DOHH2 (cell line): ENCODE results near the gene RCC2.
A peak's percentile ranks its signal among the peaks of the same experiment; 100 is the strongest.
"Not testable (repeated sequence)": the region's sequence is repeated elsewhere in the genome, so short reads cannot be mapped to it uniquely, and the experiment has no call there.

Experiments used
- H3F3A ChIP-seq: fragments of 200-600 bp; sonication (generic), shearing (Covaris generic); 2 replicates; pipeline ENCODE4 v1.6.0; 2016; ENCODE audit warnings: antibody characterized with exemption, mild to moderate bottlenecking; ENCODE audit not compliant: control insufficient read depth, insufficient read depth
- H3K27ac ChIP-seq: fragments of 200-600 bp; sonication (generic); 2 replicates; pipeline ENCODE4 v1.5.1; 2014; ENCODE audit warnings: low read depth, mild to moderate bottlenecking, low read length, moderate library complexity
- H3K27me3 ChIP-seq: fragments of 200-600 bp; sonication (generic); 2 replicates; pipeline ENCODE4 v1.6.1; 2014; ENCODE audit warnings: mild to moderate bottlenecking, low read length, mixed read lengths; ENCODE audit not compliant: control insufficient read depth
- H3K36me3 ChIP-seq: fragments of 200-600 bp; sonication (generic); 2 replicates; pipeline ENCODE4 v1.6.1; 2014; ENCODE audit warnings: mild to moderate bottlenecking, low read length, moderate library complexity, mixed read lengths; ENCODE audit not compliant: control insufficient read depth
- H3K4me1 ChIP-seq: fragments of 200-600 bp; sonication (generic); 2 replicates; pipeline ENCODE4 v1.6.1; 2014; ENCODE audit warnings: mild to moderate bottlenecking, low read length, mixed read lengths; ENCODE audit not compliant: control insufficient read depth
- H3K4me2 ChIP-seq: fragments of 200-600 bp; sonication (generic); 2 replicates; pipeline ENCODE4 v1.6.0; 2014; ENCODE audit warnings: mild to moderate bottlenecking, low read length, moderate library complexity
- H3K4me3 ChIP-seq: fragments of 200-600 bp; sonication (generic); 2 replicates; pipeline ENCODE4 v1.5.1; 2014; ENCODE audit warnings: mild to moderate bottlenecking, low read length, mixed read lengths
- H3K79me2 ChIP-seq: fragments of 200-600 bp; sonication (generic); 2 replicates; pipeline ENCODE4 v1.6.1; 2014; ENCODE audit warnings: mild to moderate bottlenecking, low read length, mixed read lengths; ENCODE audit not compliant: control insufficient read depth
- H3K9me2 ChIP-seq: fragments of 200-600 bp; sonication (generic); replicated peaks from 2 replicates; pipeline ENCODE4 v1.6.1; 2014; ENCODE audit warnings: mild to moderate bottlenecking, low read length, mixed read lengths; ENCODE audit not compliant: control insufficient read depth
- H3K9me3 ChIP-seq: fragments of 200-600 bp; sonication (generic); 2 replicates; pipeline ENCODE4 v1.6.1; 2014; ENCODE audit warnings: antibody characterized with exemption, low read length, mixed read lengths; ENCODE audit not compliant: control insufficient read depth, insufficient read depth
- H4K20me1 ChIP-seq: fragments of 200-600 bp; sonication (generic); 2 replicates; pipeline ENCODE4 v1.6.0; 2014; ENCODE audit warnings: low read depth, mild to moderate bottlenecking, antibody characterized with exemption, low read length, moderate library complexity; ENCODE audit not compliant: control insufficient read depth, insufficient read depth
- EZH2phosphoT487 ChIP-seq: fragments of 200-600 bp; sonication (generic); IDR thresholded peaks from 2 replicates; pipeline ENCODE4 v1.6.1; 2017; ENCODE audit warnings: borderline replicate concordance, mild to moderate bottlenecking, antibody characterized with exemption, low read length, moderate library complexity, mixed read lengths
- TF ChIP-seq, protein P1 (sequence below): fragments of 200-600 bp; sonication (generic); IDR thresholded peaks from one replicate; pipeline ENCODE4 v1.5.1; 2014; ENCODE audit warnings: antibody characterized with exemption, mild to moderate bottlenecking, low read depth, low read length; ENCODE audit not compliant: poor library complexity, severe bottlenecking

Gene RCC2

DNA sequence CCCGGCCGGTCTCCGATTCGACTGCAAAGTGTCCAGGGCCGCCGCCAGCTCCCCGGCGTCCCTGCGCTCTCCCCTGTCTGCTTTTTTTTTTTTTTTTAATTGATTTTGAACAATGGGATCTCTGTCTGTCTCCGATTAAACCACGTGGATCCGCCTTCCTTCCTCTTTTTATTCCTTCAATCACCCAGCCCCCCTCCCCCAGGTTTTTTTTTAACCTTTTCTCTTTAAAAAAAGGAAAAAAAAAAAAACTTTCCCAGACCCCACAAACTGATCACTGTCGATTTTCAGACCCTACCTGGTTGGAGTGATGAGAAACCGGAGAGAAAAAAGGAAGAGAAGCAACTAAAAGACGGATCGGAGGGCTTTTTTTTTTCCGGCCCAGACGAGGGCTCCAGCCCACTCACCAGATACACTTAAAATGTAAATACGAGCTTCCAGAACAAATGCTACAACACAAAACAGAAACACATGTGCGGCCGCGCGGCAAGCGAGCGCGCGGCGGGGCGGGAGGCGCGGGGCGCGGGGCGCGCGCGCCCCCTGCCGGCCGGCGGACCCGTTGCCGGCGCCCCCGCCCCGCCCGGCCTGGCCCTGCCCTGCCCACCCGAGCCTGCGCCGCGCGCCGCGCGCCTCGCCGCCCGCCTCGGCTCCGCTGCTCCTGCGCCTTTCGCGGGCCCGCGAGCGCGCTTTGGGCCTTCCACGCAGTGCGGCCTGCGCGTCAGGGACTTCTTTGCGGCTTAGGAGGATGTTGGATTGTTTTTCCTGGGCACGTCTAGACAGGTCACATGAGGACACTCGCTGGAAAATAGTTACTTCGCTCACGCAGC lies at the start of gene RCC2:
RCC2 (minus strand) TSS at position 428 of the 824 bp plus-strand sequence. CDS start 1,163 bp downstream, outside the sequence.
- H3K9me3 ChIP-seq, result no peaks in the 10 kb centered on the region
- H3K27me3 ChIP-seq, result peaks cover 14% of the 10 kb centered on the region
- peak within 1 kb of the TSS; percentile 99 for H3K27ac ChIP-seq
- H3K4me2 ChIP-seq, result peak within 1 kb of the TSS; percentile 89
- peaks cover 40% of the 10 kb centered on the region for H3K36me3 ChIP-seq
- H3K4me3 ChIP-seq, result peak within 1 kb of the TSS; percentile 97
- H3K79me2 ChIP-seq, result peaks cover 46% of the 10 kb centered on the region
- H3K9me2 ChIP-seq, result no peaks in the 10 kb centered on the region
- TF ChIP-seq EZH2phosphoT487, result no peak
- TF ChIP-seq, protein P1, sequence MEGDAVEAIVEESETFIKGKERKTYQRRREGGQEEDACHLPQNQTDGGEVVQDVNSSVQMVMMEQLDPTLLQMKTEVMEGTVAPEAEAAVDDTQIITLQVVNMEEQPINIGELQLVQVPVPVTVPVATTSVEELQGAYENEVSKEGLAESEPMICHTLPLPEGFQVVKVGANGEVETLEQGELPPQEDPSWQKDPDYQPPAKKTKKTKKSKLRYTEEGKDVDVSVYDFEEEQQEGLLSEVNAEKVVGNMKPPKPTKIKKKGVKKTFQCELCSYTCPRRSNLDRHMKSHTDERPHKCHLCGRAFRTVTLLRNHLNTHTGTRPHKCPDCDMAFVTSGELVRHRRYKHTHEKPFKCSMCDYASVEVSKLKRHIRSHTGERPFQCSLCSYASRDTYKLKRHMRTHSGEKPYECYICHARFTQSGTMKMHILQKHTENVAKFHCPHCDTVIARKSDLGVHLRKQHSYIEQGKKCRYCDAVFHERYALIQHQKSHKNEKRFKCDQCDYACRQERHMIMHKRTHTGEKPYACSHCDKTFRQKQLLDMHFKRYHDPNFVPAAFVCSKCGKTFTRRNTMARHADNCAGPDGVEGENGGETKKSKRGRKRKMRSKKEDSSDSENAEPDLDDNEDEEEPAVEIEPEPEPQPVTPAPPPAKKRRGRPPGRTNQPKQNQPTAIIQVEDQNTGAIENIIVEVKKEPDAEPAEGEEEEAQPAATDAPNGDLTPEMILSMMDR, result no peak
- H3K4me1 ChIP-seq, result peaks cover 48% of the 10 kb centered on the region
- H3F3A ChIP-seq, result peaks cover 12% of the 10 kb centered on the region
- peaks cover 29% of the 10 kb centered on the region for H4K20me1 ChIP-seq

- no peaks in the 10 kb centered on the region for H4K20me1 ChIP-seq
- H3K4me3 ChIP-seq, result no peak overlapping the region
- no peaks in the 10 kb centered on the region for H3K9me3 ChIP-seq
- H3K27ac ChIP-seq, result no peak overlapping the region
- no peaks in the 10 kb centered on the region for H3K9me2 ChIP-seq
- TF ChIP-seq, protein P1, result no peak
- no peak for TF ChIP-seq EZH2phosphoT487
- H3K4me2 ChIP-seq, result no peak overlapping the region
- no peaks in the 10 kb centered on the region for H3K36me3 ChIP-seq
- H3K79me2 ChIP-seq, result no peaks in the 10 kb centered on the region
- H3K27me3 ChIP-seq, result no peaks in the 10 kb centered on the region
- H3F3A ChIP-seq, result no peaks in the 10 kb centered on the region
- no peaks in the 10 kb centered on the region for H3K4me1 ChIP-seq
Observed at GRCh38 chr1:17486242-17486641, 46.8 kb upstream of the RCC2 start.

DNA sequence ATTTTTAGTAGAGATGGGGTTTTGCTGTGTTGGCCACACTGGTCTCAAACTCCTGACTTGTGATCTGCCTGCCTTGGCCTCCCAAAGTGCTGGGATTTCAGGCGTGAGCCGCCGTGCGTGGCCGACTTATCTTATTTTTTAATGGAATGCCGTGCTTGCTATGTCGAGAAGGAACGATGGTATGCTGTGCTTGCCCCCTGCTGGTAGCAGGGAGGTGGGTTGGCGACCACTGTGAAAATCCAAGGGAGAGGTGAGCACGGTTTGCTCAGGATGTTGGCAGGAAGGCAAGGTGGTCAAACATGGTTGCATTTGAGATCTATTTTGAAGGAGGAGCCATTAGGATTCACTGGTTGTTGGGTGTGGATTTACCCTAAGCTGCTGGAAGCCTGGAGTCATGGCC lies 45.8 kb upstream of the RCC2 start:
- Histone ChIP-seq H3K36me3 (no peaks in the 10 kb centered on the region), H3K9me2 (no peaks in the 10 kb centered on the region), H4K20me1 (no peaks in the 10 kb centered on the region), H3K27ac (no peak overlapping the region), H3K9me3 (no peaks in the 10 kb centered on the region), H3F3A (no peaks in the 10 kb centered on the region), H3K4me3 (no peak overlapping the region), H3K27me3 (no peaks in the 10 kb centered on the region), H3K4me1 (no peaks in the 10 kb centered on the region), H3K4me2 (no peak overlapping the region), H3K79me2 (no peaks in the 10 kb centered on the region)
- TF ChIP-seq, protein P1, result peak; percentile 38
- TF ChIP-seq EZH2phosphoT487, result no peak

GRCh38 chr1:17481981-17482380 lies 42.5 kb upstream of the RCC2 start:
- H3K4me2 ChIP-seq, H3K27ac ChIP-seq, H3F3A ChIP-seq, H3K9me2 ChIP-seq, H3K36me3 ChIP-seq, H3K9me3 ChIP-seq, H4K20me1 ChIP-seq, H3K4me3 ChIP-seq, H3K27me3 ChIP-seq, H3K4me1 ChIP-seq, H3K79me2 ChIP-seq: not testable (repeated sequence)
